ENCODE measurements around the gene TENM4. TPM values are rescaled to one million over a fixed set of nuclear protein-coding genes. Genes with fewer than 3 reads are reported as not detected.

TENM4 gene
- polyA plus RNA-seq, 10 donors: 6.1 to 11.6 (median 8.4) TPM

- DNase-seq: no peak
These were observed 144.7 kb downstream of the TENM4 start for GRCh38 chr11:79296141-79296540.

GRCh38 chr11:79294845-79295731 lies 145.7 kb downstream of the TENM4 start:
- no peak for DNase-seq

- DNase-seq: no peak
These were observed 148.9 kb downstream of the TENM4 start for GRCh38 chr11:79291948-79292347.

GRCh38 chr11:79290761-79291160 lies 150.1 kb downstream of the TENM4 start:
- no peak for DNase-seq

- no peak for DNase-seq
These were observed 152.9 kb downstream of the TENM4 start for GRCh38 chr11:79287952-79288351.

GRCh38 chr11:79285756-79286155 lies 155.1 kb downstream of the TENM4 start:
- no peak for DNase-seq

GRCh38 chr11:79276736-79277325 lies 164.0 kb downstream of the TENM4 start:
- peak; percentile 16 to 53 (median 30) for DNase-seq

- peak in 2 of 3 donors; percentile 42 to 56 for DNase-seq
These were observed 166.0 kb downstream of the TENM4 start for GRCh38 chr11:79274636-79275331.

- DNase-seq: no peak
These were observed 167.0 kb downstream of the TENM4 start for GRCh38 chr11:79273781-79274180.

- DNase-seq: no peak
These were observed 171.1 kb downstream of the TENM4 start for GRCh38 chr11:79269611-79270307.

GRCh38 chr11:79266396-79266795 lies 174.4 kb downstream of the TENM4 start:
- DNase-seq: no peak

- no peak for DNase-seq
These were observed 175.0 kb downstream of the TENM4 start for GRCh38 chr11:79265756-79266322.

GRCh38 chr11:79264284-79264683 lies 176.5 kb downstream of the TENM4 start:
- DNase-seq: no peak

GRCh38 chr11:79263001-79263400 lies 177.8 kb downstream of the TENM4 start:
- DNase-seq: peak; percentile 50 to 73 (median 50)

GRCh38 chr11:79262221-79262620 lies 178.6 kb downstream of the TENM4 start:
- DNase-seq: peak in 1 of 3 donors; percentile 63

- peak in 1 of 3 donors; percentile 58 for DNase-seq
These were observed 179.1 kb downstream of the TENM4 start for GRCh38 chr11:79261684-79262083.

- DNase-seq: no peak
These were observed 181.0 kb downstream of the TENM4 start for GRCh38 chr11:79259800-79260199.

GRCh38 chr11:79258576-79258975 lies 182.3 kb downstream of the TENM4 start:
- no peak for DNase-seq

GRCh38 chr11:79255965-79256364 lies 184.9 kb downstream of the TENM4 start:
- DNase-seq: no peak

GRCh38 chr11:79253280-79253679 lies 187.6 kb downstream of the TENM4 start:
- no peak for DNase-seq

GRCh38 chr11:79249295-79249993 lies 191.4 kb downstream of the TENM4 start:
- DNase-seq: no peak
